ENCODE data around the gene CNEP1R1. TPM values are rescaled to one million over a fixed set of nuclear protein-coding genes. Genes with fewer than 3 reads are reported as not detected.
A peak's percentile ranks its signal among the peaks of the same experiment; 100 is the strongest.

CNEP1R1 gene
- 10 to 100 TPM; 14.2 to 36.5 TPM for total RNA-seq

- no peaks in the 10 kb centered on the region for H3K9me3 ChIP-seq
- peak; percentile 100 for TF ChIP-seq CTCF (IDR thresholded peaks at IDR 0.05)
- peak within 1 kb of the TSS; percentile 70 to 74 for H3K27ac ChIP-seq
- H3K36me3 ChIP-seq = no peaks in the 10 kb centered on the region
- H3K4me3 ChIP-seq = peak within 1 kb of the TSS; percentile 93
- DNase-seq (ENCODE audit: low spot score) (peak; percentile 85), ATAC-seq (ENCODE audit: insufficient number of reproducible peaks, low FRiP score, low read depth) (peak; percentile 100)
- H3K27me3 ChIP-seq (replicated peaks; ENCODE audit: insufficient read depth) = no peaks in the 10 kb centered on the region
- H3K4me1 ChIP-seq (ENCODE audit: control insufficient read depth in 1 of 2, low read depth in 2 of 2) = peaks cover 8 to 23% of the 10 kb centered on the region in 2 donors
These were observed at the start of gene CNEP1R1 for GRCh38 chr16:50024684-50025536. TSS of gene CNEP1R1 (plus strand) at chr16:50025225. CDS start at chr16:50025316, 91 bp downstream.

- ATAC-seq (ENCODE audit: insufficient number of reproducible peaks, low FRiP score, low read depth) (no peak), DNase-seq (ENCODE audit: low spot score) (no peak)
- Histone ChIP-seq H3K36me3 (no peaks in the 10 kb centered on the region), H3K4me1 (ENCODE audit: control insufficient read depth in 1 of 2, low read depth in 2 of 2) (no peaks in the 10 kb centered on the region), H3K27me3 (replicated peaks; ENCODE audit: insufficient read depth) (no peaks in the 10 kb centered on the region), H3K27ac (no peak overlapping the region), H3K9me3 (no peaks in the 10 kb centered on the region), H3K4me3 (no peak overlapping the region)
- TF ChIP-seq CTCF (IDR thresholded peaks at IDR 0.05) = no peak
These were observed 47.6 kb upstream of the CNEP1R1 start for GRCh38 chr16:49977427-49977826.

- Histone ChIP-seq H3K4me3 (no peak overlapping the region), H3K27me3 (replicated peaks; ENCODE audit: insufficient read depth) (no peaks in the 10 kb centered on the region), H3K27ac (no peak overlapping the region), H3K9me3 (no peaks in the 10 kb centered on the region), H3K36me3 (no peaks in the 10 kb centered on the region), H3K4me1 (ENCODE audit: control insufficient read depth in 1 of 2, low read depth in 2 of 2) (no peaks in the 10 kb centered on the region)
- no peak for TF ChIP-seq CTCF (IDR thresholded peaks at IDR 0.05)
- DNase-seq (ENCODE audit: low spot score) (no peak), ATAC-seq (ENCODE audit: insufficient number of reproducible peaks, low FRiP score, low read depth) (no peak)
These were observed 46.3 kb upstream of the CNEP1R1 start for GRCh38 chr16:49978569-49979326.

GRCh38 chr16:49980166-49980565, 44.9 kb upstream of the CNEP1R1 start:
- H3K27me3 ChIP-seq (replicated peaks; ENCODE audit: insufficient read depth) = no peaks in the 10 kb centered on the region
- no peaks in the 10 kb centered on the region for H3K4me1 ChIP-seq (ENCODE audit: control insufficient read depth in 1 of 2, low read depth in 2 of 2)
- no peak for TF ChIP-seq CTCF (IDR thresholded peaks at IDR 0.05)
- no peak overlapping the region for H3K4me3 ChIP-seq
- no peak for ATAC-seq (ENCODE audit: insufficient number of reproducible peaks, low FRiP score, low read depth)
- no peaks in the 10 kb centered on the region for H3K9me3 ChIP-seq
- DNase-seq (ENCODE audit: low spot score) = no peak
- H3K27ac ChIP-seq = no peak overlapping the region
- no peaks in the 10 kb centered on the region for H3K36me3 ChIP-seq

All from thoracic aorta (tissue), 2 donors.